PFSK-1 (cell line): ENCODE results near the gene GRM4.

Experiments used
- FOXP2 ChIP-seq: optimal IDR thresholded peaks from 2 replicates; pipeline ENCODE3; 2011; ENCODE audit warnings: borderline replicate concordance, control low read depth, inconsistent platforms; ENCODE audit not compliant: insufficient read depth; ENCODE audit errors: extremely low read length, extremely low read depth
- POLR2AphosphoS5 ChIP-seq: IDR thresholded peaks from 2 replicates; pipeline ENCODE4 v1.6.1; 2012; ENCODE audit warnings: low read depth, mild to moderate bottlenecking, control low read depth, low read length, moderate library complexity
- REST ChIP-seq, 2 experiments: IDR thresholded peaks; 2 replicates each; pipeline versions ENCODE4 v1.6.1 to v1.8.0; 2011 to 2012; ENCODE audit warnings: low read depth in 2 of 2, low read length in 2 of 2, control low read depth in 1 of 2, inconsistent platforms in 1 of 2, mild to moderate bottlenecking in 1 of 2, moderate library complexity in 1 of 2; ENCODE audit not compliant: insufficient read depth in 1 of 2
- SIN3A ChIP-seq: IDR thresholded peaks from 2 replicates; pipeline ENCODE4 v1.6.1; 2012; ENCODE audit warnings: mild to moderate bottlenecking, low read length, moderate library complexity, borderline replicate concordance; ENCODE audit not compliant: insufficient read depth
- TAF1 ChIP-seq: IDR thresholded peaks from 2 replicates; pipeline ENCODE4 v1.6.1; 2012; ENCODE audit warnings: low read length, control low read depth, borderline replicate concordance; ENCODE audit not compliant: insufficient read depth

DNA sequence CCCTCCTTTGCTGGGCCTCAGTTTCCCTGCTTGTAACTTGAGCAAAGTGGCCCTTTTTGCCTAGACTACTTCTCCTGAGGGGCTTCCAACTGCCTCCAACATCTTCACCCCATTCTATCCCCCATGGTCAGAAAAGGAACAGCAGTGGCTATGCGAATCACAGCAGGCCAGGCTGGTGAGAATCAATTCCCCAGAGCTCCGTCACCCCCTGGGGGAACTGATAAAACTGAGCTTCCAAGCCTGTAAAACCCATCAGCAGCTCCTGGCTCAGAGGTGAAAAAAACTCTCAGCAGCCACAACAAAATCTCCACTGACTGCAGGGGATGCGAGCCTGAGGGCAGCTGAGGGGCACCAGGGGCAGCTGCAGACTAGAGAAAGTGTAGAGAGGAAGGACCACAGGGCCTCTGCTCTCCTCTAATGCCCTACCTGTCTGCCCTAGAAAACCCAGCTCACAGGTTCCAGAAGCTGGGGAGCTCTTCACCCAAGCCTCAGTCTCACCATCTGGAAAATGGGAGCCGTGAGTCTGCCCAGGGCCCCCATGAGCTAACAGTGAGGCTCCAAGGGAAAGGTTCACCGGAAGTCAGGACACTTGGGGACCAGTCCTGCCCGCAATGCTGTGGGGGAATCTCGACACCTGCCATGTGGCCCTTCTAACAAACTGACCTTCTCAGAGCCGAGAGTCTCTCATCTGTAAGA, 120.6 kb downstream of the GRM4 start:
- TF ChIP-seq REST (IDR thresholded peaks at IDR 0.05; ENCODE audit: insufficient read depth in 1 of 2, low read depth in 2 of 2, low read length in 2 of 2) (no peak), SIN3A (no peak), TAF1 (no peak), POLR2AphosphoS5 (no peak), FOXP2 (no peak)
